ENCODE data around the gene UBXN11.
"Not testable (repeated sequence)": the region's sequence is repeated elsewhere in the genome, so short reads cannot be mapped to it uniquely, and the experiment has no call there.

The UBXN11 gene

DNA sequence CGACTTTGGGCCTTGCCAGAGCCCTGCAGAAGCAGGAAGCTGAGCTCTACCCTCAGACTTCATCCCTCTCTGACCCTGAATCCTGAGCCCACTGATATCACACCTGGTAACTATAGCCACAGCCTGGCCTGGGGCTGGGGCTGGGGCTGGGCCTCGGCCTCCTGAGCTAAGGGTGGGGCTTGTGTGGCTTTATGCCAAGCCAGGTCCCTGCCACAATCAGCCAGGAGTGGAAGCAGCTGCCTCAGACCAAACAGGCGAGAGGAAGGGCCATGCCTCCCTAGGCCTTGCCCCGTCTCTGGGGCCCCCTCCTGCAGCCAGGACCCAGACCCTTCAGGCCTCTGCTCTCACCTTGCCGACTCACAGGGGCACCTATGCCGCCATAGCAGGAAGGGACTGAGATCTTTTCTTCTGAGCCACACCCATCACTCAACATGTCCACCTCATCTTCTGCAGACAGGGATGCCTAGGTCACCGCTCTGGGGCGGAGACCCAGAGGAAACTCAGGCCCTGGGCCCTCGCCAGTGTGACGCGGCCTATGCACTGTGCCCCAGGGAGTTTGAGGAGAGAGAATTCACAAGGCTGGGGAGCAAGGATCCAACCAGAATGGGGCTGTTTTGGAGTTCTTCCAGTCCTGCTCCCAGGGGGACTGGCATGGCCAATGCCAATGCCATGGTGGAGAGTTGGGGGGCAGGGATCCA lies 5.7 kb downstream of the UBXN11 start:
- FAIRE-seq = no peak

GRCh38 chr1:26297791-26298124 lies 8.7 kb downstream of the UBXN11 start:
- FAIRE-seq = no peak

DNA sequence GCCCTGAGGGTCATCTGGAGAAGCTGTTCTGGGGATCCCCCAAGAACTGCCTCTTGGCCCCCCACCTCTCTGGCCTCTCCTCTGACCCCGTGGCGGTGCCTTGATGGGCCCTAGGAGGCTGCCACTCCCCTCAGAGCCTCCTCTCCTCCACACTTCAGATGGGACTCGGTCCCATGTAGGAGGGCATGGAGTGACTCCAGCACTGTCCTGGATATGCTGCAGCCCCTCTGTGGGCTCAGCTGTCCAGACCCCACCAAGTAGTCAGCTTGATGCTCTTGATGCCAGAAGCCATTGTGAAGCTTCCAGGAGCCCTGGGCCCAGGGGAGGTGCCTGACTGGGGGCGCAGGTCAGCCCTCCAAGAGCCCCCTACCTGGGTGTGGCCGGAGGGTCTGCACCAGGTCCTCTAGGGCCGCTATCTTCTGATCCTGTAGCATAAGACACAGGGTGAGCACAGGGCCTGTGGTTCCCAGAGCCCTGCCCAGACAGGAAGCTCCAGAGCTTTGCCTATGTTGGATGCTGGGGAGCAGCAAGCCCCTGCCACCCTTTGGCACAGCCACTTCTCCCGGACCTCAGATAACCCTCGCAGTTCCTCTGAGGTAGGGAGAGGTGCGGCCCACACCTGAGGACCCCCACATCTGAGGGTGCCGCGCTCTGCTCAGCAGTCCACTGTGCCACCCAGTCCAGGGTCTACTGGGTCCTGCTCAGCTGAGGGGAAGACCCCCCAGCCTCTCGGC lies 9.2 kb downstream of the UBXN11 start:
- FAIRE-seq = no peak

GRCh38 chr1:26296340-26297056 lies 9.9 kb downstream of the UBXN11 start:
- FAIRE-seq = no peak

DNA sequence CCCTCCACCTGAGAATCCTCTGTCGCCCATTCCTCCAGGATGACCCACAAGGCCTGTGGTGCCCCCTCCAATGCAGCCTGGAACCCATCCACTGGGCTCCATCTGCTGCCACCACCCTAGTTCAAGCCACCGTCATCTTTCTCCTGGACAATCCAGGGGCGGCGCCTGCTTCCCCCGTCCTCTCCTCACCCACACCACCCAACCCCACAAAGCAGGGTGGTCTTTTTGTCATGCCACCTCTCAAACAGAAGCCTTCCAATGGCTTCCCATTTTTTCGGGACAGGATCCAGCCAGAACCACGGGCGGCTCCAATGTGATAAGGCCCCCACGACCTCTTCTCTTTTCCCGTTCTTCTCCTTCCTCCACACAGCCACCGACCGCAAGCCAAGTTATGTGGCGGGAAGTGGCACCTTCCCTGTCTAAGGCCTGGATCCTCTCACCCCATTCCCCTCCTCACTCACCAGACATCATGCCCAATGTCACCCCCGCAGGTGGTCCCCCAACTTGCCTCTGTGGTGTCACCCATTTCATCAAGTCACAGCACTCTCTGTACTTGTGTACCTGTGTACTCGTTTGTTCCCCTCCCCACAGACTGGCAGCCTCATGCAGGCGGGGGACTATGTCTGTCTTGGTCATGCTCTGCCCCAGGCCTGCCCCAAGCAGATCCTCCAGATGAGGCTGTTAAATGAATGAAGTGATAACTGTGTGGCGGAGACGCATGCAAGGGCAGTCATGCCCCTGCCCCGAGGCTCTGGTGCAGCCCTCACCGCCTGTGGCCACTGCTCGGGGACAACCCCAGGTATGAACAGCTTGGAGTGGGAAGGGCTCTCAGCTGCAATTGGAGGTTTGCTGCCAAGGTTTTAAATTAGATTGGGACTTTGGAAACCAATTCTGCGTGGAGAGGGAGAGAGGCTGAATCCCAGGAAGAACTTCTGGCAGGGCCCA lies 11.0 kb downstream of the UBXN11 start:
- FAIRE-seq = no peak

GRCh38 chr1:26293911-26294463 lies 12.4 kb downstream of the UBXN11 start:
- no peak for FAIRE-seq

GRCh38 chr1:26292735-26293134 lies 13.7 kb downstream of the UBXN11 start:
- FAIRE-seq = not testable (repeated sequence)

GRCh38 chr1:26291939-26292338 lies 14.5 kb downstream of the UBXN11 start:
- FAIRE-seq = no peak

DNA sequence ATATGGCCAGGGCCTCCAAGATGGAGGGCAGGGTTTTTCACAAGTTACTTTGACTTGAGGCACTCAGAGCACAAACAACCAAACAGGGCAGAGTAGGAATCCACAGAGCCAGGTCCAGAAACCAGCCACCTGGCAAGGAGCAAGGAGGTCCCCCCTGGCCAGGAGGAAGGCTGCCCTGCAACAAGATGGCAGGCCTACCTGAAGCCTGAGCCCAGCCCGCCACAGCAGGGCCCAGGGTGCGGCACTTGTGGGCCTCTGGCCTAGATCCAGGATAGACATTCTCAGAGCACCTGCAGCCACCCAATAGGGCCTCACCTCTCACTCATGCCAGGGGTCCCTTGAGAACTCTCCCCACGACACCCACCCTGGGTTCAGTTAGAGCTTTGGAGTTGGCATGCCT lies 15.0 kb downstream of the UBXN11 start:
- no peak for FAIRE-seq

DNA sequence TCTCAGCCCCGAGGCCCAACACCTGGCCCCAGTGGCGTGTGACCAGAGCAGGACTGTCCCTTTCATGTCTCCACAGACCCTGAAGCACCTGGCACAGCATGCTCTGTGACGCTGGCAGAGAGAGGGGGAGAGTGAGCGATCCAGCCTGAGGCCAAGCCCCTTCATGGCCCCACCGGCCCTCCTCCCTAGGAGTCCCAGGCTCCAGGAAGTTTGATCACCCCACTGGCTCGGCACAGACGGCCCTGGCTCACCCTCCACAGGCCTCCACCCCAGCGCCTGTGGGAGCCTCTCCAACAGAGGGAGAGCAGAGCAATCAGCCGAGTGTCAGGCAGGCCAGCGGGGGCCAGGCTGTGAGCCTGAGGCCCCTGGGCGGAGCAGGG lies 15.6 kb downstream of the UBXN11 start:
- FAIRE-seq = no peak

- no peak for FAIRE-seq
Observed at GRCh38 chr1:26290122-26290881, 16.1 kb downstream of the UBXN11 start.

DNA sequence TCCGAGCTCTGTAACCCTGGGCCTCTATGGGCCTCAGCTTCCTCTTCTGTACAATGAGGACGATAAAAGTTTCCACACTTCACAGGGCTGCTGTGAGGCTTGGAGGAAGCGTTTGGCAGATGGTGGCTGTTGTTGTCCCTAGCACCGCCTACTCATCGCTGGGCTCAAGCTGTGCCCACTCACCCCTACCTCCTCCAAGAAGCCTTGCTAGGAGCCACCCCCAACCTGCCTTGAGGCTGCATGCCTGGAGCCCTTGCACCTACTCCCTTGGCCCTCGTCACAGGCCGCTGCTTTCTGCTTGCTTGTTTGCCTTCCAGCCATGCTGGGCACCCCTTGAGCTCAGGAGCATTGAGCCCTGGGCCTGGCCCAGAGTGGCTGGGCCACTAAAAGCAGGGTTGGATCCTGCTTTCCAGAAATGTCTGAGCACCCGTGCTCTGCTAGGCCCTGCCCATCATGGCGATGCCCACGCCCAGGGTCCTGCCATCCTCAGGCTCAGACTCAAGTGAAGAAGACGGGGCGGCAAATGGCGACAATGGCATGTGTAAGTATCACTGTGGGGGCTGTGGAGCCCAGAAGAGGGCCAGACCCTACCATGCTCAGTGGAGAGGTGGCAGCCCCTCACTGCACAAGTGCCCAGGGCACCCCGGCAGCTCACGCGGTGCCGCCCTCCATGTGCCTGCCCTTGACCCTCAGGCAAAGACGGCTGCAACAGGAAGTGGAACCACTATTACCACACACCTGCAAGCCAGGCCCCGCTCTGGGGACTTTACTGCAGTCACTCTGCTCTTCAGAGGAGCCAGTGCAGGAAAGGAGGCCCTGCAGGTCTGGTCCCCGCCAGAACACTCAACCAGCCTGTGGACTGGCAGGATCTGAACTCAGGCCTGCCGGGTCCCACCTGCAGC lies 17.0 kb downstream of the UBXN11 start:
- FAIRE-seq = no peak

DNA sequence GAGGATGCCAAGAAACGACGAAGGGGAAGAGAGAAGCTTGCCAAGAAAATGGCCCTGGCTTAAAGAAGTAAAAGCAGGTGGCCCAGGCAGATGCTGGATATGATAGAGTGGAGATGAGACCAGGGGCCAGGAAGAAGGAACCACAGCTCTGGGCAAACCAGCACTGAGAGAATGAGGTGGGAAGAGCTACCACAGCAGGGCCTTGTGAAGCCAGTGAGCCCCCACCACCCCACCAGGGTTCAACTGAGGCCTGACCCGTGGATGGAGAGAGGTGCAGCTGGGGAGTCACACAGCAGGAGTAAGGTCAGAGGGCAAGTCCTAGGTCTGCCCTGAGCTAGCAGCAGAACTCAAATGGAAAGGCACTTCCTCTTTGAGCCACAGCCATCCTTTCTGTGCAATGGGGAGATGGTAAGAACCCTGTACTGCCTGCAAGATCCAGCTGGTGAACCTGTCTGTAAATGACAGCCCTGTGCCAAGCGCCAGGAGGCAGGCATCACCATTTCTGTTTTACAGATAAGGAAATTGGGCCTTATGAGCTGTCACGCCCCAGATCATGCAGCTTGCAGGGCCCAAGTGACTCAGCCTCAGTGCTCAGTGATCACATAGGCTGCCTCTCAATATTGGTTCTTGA lies 18.0 kb downstream of the UBXN11 start:
- no peak for FAIRE-seq

- FAIRE-seq = no peak
Observed at GRCh38 chr1:26287811-26288210, 18.6 kb downstream of the UBXN11 start.

DNA sequence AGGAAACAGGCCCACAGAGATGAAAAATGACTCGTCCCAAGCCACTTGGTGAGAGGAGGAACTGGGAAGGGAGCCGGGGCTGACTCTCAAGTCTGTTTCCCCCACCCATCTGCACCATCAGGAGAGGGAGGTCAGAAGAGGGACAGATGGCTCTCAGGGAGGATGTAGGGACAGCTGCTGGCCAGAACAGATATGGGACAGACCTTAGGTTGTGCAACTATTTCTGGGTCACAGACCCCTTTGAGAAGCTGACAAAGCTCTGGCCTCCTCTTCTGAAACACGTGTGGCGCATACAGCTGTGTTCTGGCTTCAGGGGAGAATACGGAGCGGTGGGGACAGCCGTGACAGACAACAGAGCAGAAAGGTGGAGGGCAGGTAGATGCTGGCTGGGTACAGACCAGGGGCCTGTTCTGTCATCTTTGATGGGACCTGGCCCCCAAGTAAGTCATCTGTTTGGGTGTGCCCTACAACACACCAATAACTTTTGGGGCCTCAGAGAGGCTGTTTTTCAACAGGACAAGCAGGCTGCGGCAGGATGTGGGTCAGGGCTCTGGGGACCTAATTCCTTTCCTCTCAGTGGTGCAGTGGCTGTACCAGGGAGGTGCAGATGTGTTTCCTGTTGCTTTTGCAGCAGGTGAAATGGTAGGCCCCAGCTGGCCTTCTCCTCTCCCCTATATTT lies 19.3 kb downstream of the UBXN11 start:
- no peak for FAIRE-seq

GRCh38 chr1:26286064-26286416 lies 20.4 kb downstream of the UBXN11 start:
- FAIRE-seq = no peak

DNA sequence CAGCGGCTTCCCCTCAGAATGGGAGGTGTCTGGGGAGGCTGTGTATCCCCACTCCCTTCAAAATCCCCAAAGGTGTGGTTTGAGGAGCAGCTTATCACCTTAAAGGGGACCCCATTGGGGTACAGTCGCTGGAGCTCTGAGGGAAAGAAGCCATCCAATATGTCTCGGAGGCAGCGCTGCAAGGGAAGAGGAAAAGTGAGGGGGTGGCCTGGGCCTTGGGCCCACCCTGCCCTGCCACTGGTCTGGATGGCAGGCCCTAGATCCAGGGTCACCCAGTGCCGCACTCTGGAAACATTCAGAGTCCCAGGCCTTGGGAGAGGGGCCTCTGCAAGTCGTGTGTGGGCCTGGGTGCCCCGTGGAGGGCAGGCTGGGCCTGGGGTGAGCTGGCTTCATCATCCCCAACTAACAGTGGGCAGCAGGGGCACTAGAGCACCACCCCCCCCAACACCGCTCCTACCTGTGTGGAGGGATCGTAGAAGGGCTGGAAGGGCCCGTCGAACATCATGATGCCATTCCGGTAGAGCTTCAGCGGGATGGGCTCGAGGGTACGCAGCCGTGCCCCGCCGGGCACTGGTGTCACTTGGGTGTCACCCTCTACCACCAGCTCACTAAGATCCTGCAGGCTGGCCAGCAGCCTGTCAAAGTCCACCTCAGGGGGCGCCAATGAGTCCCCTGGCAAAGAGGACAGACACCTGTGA lies 20.9 kb downstream of the UBXN11 start:
- FAIRE-seq = no peak

GRCh38 chr1:26284597-26285347 lies 21.7 kb downstream of the UBXN11 start:
- FAIRE-seq = no peak
